Measurements from ENCODE around the gene BLOC1S2.

- TF ChIP-seq POLR2A (IDR thresholded peaks at IDR 0.05) = no peak
- no peak for TF ChIP-seq POLR2AphosphoS5 (IDR thresholded peaks at IDR 0.05)
These were observed 17.3 kb upstream of the BLOC1S2 start for GRCh38 chr10:100303724-100304319.
